ENCODE results near the gene TBC1D12.
"Not testable (repeated sequence)": the region's sequence is repeated elsewhere in the genome, so short reads cannot be mapped to it uniquely, and the experiment has no call there.

- TF ChIP-seq CTCF, EP300, POLR2A (IDR thresholded peaks at IDR 0.05): not testable (repeated sequence)
Observed at GRCh38 chr10:94542282-94542681, 139.9 kb downstream of the TBC1D12 start.

Measured in gastroesophageal sphincter (tissue), 3 donors.